Measurements from ENCODE around the gene OFD1.

The OFD1 gene

DNA sequence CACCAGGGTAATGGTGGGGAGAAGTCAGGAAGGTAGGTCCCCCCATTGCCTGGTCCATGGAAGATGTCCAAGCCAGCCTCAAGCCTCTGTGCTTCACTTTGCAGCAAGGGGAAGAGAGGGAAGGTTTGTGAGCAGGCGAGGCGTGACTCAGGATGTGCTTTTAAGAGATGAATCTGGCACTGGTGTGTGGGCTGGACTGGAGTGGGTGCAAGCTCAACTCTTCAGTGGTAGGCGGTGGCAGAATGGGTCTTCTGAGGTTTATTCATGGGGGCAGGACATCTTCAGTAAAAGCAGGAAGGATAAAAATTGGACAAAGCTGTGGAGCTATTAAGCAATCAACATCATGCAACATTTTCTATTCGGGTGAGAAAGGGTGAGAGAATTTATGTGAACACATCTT, 63.0 kb downstream of the OFD1 start:
- DNase-seq: no peak

DNA sequence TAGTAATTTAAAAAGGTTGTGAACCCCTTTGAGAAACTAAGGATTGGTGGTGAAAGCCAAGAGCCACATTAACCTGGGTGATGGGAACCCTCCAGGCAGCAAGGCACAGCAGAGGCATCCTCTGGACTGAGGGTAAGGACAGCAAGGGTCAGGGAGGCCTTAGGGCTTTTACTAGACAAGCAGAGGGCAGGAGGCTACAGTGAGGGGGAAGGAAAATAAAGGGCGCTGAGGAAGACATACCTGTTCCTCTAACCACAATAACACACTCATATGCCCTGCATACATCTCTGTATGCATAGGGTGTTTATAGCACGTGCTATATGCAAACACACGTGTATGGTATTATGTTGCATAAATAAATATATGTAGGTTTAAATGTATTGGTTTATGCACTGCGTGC, 63.6 kb downstream of the OFD1 start:
- no peak for DNase-seq

DNA sequence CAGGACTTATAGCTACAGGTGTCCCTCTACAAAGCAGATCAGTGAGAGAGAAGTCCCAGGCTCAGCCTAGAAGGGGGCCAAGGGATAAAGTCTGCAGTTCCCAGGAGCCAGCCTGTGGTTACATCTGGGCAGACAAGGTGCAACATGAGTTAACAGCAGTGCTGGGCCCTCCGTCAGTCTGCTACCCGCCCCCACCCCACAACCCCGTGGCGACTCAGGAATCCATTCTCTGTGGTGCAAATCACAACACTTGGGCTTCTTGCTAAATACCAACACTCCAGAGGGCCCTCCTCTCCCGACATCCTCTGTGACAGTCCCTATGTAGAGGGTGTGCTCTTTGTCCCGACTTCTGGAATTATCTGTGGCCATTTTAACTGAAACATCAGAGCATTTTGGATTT, 68.6 kb downstream of the OFD1 start:
- DNase-seq: no peak

DNA sequence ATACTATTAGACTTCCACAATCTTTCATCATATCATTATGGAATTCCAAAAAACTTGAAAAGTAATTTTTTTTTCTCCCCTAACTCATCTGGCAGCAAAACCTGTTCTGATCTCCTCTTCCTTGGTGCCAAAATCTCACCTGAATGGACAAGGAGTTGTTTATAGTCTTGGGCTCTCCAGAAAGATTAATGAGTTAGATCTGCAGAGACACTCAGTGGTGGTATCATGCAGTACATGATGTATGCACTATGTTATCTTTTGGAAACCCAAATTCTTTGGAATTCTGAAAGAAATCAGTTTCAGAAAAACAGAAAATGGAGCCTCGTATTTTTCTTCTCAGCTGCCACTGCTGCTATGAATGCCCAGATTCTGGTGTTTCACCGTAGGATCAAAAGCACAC, 70.7 kb downstream of the OFD1 start:
- DNase-seq: no peak

DNA sequence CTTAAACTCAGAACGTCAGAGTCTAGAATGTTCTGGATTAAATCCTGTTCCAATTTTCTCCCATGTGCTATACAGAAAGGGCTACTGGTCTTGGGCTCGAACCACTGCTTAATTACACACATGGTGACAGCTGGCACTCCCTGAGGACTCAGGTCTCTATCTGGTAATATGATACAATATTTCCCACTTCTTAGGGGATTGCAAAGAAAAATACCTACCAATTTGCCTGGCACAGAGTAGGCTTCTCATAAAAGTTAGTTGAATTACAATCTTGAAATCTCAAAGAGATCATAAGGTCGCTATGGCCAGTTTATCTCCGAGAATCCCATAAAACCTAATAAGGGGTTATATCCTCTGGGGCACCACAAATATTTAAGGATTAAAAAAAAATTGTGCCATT, 73.7 kb downstream of the OFD1 start:
- DNase-seq: no peak

GRCh38 chrX:13808865-13809264, 74.3 kb downstream of the OFD1 start:
- no peak for DNase-seq

GRCh38 chrX:13815664-13816063, 81.1 kb downstream of the OFD1 start:
- DNase-seq: no peak

DNA sequence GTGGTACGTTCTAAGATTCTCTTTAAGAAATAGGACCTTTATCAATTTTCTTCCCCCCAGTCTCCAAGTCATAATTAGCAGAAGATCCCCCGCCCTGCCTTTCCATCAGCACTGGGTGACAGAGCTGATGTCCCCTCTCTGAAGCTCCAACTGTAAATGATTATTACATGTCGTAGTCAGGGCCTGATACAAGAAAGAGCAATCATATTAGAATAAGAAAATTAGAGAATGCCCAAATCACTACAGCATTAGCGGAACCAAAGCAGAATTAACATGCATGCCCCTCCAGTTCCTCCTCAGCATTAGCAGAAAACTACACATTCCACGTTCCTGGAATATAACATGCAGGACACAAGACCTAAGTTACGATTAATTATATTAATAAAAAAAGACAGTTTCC, 81.6 kb downstream of the OFD1 start:
- DNase-seq: no peak

GRCh38 chrX:13816643-13817627, 82.4 kb downstream of the OFD1 start, which contains the start of gene GPM6B:
Gene GPM6B (minus strand): TSS chrX:13817093. CDS start chrX:13816904, 189 bp downstream.
- DNase-seq: no peak
